ENCODE measurements around the gene CARM1.

Gene CARM1

DNA sequence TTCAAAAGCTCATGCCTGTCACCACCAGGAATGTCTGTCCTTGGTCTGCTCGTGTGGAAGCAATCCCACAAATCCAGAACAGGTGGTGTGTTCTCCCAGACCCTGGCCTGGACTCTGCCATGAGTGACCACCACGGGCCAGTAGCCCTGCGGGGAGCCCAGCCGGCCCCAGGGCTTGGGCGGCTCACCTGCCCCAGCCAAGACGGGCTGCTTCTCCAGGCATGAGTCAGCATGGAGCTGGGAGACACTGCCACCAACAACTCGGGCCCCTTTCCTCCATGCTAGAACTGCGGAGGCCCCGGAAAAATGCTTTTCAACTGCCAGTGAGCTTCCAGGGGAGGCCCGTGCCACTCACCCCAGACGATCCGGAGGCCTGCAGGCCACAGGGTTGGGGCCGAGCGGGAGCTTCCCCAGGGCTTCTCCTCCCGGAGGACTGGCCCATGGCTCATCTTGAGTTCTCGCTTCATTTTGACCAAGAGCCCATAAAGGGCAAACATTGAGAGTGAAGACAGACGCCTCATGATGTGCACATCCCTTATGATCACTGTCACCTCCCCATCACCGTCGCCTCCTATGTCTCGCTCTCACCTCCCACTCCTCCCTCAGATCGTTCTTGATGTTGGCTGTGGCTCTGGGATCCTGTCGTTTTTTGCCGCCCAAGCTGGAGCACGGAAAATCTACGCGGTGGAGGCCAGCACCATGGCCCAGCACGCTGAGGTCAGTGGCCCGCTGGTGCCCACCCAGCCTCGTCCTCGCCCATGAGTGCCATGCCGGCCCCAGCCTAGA, 40.4 kb downstream of the CARM1 start:
- DNase-seq = no peak

DNA sequence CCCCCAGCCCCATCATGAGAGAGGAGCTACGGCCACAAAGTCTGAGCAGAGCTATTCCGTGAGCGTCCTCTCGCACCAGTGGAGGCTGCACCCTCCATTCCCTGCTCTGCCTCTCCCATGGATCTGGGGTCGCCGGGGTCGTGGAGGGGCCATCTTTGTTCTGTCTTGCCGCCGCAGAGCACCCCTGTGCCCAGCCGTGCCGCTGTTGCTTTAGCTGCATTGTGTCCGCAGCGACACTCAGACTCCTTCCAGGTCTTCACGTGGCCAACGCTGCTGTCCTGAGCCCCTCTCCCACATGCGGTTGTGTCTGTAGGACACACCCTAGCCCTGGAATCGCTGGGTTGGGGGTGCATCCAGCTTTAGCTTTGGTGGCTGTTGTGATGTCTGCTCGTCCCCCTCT, 41.3 kb downstream of the CARM1 start:
- no peak for DNase-seq

DNA sequence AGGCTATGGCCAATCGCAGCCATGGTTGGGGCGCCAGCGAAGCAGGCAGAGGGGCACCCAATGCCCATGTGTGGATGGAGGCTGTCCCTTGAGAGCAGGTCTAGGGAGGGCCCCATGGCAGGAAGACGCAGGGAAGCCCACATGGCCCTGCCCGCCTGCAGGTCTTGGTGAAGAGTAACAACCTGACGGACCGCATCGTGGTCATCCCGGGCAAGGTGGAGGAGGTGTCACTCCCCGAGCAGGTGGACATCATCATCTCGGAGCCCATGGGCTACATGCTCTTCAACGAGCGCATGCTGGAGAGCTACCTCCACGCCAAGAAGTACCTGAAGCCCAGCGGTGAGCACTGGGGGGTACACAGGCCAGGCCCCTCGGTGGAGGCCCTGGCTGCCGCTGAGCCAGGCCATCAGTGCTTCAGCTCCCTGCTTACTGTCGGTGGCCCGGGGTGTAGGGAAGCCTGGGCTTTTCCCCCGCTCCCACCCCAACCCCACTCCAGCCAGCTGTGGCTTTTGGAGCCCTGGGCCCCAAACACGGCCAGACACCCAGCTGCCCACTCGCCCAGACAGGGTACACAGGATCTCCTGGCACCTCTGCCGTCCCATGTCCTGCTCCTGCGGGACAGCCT, 42.5 kb downstream of the CARM1 start:
- DNase-seq = no peak

DNA sequence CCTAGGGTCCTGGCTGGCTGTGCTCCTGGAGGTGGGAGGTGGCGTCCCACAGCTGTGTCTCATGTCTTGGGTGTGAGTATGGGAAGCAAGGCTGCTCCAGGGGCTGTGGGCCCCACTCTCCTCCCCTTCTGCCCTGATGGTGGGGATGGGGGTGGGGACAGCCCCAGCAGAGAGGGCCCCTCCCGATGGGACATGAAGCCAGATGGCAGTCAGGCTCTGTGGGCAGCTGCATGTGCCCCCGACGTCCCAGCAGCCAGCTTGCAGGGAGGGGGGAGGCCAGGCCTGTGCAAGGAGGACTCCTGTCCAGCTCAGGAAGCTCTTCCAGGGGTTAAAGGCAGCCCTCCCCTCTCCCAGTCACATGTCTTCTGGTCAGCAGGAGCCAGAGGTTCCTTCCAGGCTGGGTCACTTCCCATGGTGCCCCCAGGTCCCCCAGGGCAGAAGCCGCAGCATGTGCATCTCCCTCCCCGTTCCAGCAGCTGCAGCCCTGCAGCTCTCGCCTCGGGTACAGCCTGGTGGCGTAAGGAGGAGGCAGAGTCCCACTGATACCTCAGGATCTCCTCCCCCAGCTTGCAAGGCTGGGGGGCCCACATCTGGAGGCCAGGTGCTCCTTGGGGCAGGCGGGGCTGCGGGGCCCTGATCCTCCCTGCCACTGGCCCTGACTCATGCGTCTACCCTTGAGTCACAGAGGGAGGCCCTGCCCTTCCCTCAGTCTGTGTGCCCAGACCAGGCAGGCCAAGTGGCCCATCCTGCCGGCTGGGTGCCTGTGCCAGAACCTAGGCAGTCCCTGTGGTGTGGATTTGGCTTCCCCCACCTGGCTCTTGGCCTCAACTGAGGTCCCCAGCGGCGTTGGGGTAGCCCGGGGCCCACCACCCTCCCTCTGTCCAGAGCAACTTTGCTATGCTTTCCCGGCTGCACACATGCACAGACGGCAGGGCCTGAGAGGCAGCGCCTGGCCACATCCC, 44.1 kb downstream of the CARM1 start:
- peak; percentile 79 for DNase-seq

DNA sequence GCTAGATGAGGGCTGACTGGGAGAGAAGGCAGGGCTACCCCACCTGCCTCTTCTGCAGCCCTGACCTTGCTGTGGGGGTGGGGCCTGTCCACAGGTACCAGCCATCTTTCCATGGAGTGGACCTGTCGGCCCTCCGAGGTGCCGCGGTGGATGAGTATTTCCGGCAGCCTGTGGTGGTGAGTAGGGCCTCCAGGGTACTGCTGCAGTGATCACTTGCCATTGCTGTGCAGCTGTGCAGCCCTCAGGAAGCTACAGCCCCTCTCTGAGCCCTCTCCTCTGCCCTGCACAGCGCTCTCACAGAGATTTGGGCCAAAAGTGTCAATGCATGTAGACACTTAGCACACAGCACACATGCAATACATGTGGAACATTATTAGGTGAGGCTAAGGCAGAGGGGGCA, 45.2 kb downstream of the CARM1 start:
- DNase-seq = no peak

DNA sequence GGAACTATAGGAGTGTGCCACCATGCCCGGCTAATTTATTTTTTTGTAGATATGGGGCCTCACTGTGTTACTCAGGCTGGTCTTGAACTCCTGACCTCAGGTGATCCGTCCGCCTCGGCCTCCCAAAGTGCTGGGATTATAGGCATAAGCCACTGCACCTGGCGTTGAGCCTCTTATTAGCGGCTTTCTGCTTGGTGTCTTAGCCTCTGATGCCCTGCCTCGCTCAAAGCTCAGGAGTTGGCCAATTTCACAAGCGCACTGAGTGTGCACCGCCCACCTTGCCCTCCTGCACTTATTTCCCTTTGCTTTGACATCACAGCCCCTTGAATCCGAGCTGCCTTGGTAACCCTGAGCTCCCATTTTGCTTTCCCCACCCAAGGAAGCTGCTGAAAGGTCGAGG, 47.0 kb downstream of the CARM1 start:
- no peak for DNase-seq

DNA sequence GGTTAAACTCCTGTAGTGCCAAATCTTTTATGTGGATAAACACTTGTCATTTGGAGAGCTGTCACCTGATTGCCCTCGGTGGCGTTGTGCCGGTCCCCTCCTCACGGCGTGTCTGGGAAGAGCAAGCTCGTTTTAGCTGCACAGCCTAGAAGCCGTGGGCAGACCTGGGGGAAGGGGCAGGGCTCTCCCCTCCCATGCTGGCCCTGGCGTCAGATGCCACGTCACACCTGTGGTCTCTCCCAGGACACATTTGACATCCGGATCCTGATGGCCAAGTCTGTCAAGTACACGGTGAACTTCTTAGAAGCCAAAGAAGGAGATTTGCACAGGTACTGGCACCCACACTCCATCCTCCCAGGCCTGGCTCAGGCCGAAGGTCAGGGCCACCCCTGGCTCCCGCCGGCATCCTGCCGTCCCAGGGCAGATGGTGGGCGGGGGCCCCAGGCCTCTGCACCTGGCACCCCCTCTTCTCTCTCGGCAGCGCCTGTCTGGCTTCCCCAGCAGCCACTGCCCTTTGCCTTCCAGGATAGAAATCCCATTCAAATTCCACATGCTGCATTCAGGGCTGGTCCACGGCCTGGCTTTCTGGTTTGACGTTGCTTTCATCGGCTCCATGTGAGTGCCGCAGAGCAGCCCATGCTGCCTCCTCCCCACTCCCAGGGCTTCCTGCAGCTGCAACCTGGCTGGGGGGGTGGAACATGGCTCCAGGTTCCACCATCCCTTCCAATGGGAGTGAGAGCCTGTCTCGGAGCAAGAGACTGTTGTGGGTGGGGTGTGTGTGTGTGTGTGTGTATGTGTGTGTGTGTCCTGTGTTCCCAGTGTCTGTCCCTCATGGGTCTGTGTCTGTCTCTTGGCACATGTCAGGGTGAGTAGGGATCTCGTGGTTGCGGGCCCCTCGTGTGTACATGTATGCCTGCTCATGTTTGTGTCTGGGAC, 48.3 kb downstream of the CARM1 start:
- DNase-seq = no peak

DNA sequence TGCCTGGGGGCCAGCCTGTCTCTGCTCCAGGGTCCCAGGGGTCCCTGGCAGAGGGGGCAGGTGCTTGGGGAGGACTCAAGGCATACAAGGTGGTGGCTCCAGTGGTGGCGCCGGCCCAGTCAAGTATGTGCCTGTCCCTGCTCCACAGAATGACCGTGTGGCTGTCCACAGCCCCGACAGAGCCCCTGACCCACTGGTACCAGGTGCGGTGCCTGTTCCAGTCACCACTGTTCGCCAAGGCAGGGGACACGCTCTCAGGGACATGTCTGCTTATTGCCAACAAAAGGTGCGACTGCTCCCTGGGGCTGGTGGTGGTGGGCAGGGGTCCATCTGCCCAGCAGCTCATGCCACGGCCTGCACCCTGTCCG, 48.9 kb downstream of the CARM1 start:
- no peak for DNase-seq

DNA sequence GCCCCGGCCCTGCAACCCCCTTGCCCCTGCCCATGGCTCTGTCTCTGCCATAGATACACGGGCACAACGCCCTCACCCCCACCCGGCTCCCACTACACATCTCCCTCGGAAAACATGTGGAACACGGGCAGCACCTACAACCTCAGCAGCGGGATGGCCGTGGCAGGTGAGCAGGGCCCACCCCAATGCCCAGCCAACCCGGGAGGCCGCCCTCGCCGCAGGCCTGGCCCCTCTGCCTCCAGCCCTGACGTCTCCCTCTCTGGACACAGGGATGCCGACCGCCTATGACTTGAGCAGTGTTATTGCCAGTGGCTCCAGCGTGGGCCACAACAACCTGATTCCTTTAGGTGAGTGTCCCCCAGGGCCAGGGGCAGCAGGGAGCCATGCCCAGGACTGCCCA, 49.4 kb downstream of the CARM1 start:
- no peak for DNase-seq

DNA sequence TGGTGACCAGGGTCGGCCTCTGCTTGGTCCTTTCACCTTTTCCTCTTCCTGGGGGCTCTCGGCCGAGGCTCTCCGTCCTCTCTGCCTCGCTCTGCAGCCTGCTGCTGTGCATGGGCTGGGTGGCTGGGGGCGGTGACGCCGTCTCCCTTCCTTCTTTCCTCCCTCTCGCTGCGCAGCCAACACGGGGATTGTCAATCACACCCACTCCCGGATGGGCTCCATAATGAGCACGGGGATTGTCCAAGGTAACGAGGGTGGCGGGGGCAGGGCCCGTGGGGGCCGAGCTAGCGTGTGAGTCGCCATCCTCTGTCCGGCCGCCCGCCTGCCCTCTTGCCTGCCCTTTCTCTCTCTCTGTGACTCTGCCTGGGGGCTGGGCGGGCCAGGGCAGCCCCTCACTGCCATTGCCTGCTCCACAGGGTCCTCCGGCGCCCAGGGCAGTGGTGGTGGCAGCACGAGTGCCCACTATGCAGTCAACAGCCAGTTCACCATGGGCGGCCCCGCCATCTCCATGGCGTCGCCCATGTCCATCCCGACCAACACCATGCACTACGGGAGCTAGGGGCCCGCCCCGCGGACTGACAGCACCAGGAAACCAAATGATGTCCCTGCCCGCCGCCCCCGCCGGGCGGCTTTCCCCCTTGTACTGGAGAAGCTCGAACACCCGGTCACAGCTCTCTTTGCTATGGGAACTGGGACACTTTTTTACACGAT, 50.0 kb downstream of the CARM1 start:
- DNase-seq = no peak

DNA sequence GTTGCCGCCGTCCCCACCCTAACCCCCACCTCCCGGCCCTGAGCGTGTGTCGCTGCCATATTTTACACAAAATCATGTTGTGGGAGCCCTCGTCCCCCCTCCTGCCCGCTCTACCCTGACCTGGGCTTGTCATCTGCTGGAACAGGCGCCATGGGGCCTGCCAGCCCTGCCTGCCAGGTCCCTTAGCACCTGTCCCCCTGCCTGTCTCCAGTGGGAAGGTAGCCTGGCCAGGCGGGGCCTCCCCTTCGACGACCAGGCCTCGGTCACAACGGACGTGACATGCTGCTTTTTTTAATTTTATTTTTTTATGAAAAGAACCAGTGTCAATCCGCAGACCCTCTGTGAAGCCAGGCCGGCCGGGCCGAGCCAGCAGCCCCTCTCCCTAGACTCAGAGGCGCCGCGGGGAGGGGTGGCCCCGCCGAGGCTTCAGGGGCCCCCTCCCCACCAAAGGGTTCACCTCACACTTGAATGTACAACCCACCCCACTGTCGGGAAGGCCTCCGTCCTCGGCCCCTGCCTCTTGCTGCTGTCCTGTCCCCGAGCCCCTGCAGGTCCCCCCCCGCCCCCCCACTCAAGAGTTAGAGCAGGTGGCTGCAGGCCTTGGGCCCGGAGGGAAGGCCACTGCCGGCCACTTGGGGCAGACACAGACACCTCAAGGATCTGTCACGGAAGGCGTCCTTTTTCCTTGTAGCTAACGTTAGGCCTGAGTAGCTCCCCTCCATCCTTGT, 50.7 kb downstream of the CARM1 start:
- DNase-seq = no peak

DNA sequence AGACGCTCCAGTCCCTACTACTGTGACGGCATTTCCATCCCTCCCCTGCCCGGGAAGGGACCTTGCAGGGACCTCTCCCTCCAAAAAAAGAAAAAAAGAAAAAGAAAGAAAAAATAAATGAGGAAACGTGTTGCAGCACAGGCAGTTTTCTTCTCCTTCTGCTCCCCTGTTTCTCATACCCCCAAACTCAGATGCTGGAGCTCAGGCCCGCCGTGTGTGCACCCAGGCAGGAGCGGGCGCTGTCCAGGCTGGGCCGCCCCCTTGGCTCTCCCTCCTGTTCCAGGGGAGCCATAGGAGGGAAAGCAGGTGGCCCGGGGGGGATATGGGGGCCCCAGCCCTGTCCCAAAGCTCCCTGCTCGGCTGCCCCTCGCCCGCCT, 51.3 kb downstream of the CARM1 start:
- no peak for DNase-seq

DNA sequence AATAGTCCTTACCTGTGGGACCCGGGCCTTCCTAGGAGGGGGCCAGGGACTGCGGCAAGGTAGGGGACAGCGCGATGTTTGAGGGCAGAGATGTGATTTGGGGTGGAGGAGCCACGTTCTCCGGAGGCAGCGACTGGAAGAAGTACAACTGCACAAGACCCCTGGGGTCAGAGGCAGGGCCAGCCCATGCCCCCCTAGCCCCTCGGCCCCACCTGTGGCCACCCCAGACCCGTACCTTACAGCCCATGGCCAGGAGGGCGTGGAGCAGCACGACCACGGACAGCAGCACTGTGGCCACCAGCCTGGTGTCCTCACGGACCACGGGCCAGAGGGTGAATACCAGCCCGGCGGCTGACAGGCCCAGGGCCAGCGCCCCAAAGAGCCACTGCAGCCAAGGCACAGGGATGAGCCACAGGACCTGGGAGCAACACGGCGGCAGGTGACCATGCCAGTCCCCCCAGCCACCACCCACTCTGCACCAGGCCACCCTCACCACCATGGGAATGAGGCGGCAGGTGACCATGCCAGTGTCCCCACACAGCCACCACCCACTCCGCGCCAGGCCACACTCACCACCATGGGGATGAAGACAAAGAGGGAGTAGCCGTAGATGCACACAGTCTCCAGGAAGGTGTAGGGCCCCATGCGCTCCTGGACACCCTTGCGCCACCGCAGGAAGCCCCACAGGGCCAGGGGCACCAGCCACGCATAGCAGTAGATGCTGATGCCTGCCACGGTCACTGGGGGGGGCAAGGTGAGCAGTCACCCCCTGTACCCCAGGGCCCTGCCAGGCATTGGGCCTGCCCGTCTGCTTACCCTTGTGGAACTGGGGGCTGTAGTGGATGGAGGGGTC, 52.1 kb downstream of the CARM1 start:
- no peak for DNase-seq

DNA sequence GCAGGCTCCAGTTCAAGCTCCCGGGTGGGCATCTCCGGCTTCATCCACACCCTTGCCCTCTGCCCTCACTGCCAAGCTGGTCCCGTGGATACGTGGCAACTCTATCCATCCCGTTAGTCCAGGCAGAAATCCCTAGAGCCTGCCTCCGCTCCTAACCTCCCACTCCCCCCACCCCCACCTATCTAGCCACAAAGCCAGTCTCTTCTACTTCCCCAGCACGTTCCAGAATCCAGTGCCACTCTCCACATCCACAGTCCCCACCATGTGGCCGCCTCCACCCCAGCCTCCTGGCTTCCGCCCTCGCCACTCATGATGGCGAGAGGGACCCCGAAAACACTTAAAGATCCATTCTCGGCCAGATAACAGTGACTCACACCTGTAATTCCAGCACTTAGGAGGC, 53.2 kb downstream of the CARM1 start:
- no peak for DNase-seq

DNA sequence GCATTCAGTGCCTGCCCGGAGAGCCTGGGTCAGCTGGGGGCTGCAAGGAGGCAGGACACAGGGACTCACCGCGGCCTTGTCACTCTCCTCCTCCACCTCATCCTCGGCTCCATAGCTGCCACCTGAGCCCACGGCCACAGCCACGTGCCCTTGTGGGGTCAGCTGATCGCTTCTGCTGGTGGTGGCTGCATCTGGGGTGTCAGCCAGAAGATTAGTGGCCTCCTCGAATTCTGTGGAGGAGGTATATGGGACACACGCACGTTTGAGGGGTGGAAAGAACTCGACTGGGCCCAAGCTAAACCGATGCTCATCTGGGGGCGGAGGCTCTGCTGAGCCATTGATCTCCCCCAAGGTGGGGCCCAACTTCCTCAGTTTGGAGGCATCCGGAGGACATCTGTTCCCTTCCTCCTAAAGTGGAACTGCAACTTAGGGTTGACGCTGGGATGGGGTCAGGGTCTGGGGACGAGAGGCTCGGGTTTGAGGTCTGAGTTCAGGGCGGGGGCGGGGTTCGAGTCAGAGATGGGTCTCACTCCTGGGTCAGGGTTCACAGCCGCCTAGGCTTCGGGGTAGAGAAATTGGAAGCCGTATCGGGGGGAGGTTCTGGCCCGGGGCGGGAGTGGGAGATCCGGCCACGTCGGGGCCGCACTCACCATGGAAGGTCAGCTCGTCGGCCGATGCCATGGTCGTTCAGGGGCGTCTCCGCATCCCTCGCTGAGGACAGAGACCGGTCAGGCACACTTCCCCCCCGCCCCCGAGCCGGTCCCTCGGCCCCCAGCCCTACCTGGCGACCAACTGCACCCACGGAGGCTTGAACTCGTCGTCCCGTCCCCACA, 56.6 kb downstream of the CARM1 start:
- DNase-seq = no peak

DNA sequence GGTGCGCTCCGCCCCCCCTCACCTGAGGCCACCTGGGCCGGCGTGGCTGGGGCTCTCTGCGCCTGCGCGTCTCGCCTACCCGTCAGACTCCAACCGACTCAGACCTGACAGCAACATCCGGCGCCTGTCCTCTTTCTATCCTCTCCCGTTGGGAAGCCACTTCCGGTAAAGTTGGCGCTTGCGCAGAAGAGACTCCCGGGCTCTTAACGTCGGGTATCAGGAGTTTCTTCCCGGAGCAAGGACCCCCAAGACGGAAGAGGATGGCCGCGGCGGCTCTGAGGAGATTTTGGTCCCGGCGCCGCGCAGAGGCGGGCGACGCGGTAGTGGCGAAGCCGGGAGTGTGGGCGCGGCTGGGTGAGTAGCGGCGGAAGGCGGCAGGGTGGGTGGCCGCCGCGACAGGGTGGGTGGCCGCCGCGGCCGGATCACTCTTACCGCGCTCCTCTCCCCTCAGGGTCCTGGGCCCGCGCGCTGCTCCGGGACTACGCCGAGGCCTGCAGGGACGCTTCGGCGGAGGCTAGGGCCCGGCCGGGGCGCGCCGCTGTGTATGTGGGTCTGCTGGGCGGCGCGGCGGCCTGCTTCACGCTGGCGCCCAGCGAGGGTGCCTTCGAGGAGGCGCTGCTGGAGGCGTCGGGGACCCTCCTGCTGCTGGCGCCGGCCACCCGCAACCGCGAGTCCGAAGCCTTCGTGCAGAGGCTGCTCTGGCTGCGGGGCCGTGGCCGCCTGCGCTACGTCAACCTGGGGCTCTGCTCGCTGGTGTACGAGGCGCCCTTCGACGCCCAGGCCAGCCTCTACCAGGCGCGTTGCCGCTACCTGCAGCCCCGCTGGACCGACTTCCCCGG, 57.4 kb downstream of the CARM1 start, which contains the start of the genes TIMM29 and YIPF2:
Gene TIMM29 (plus strand): TSS at position 249 of the 839 bp plus-strand sequence. CDS start 12 bp downstream, at position 261.
Gene YIPF2 (minus strand): TSS at position 77 of the 839 bp plus-strand sequence. CDS start 229 bp downstream, outside the sequence.
- peak; percentile 98 for DNase-seq

DNA sequence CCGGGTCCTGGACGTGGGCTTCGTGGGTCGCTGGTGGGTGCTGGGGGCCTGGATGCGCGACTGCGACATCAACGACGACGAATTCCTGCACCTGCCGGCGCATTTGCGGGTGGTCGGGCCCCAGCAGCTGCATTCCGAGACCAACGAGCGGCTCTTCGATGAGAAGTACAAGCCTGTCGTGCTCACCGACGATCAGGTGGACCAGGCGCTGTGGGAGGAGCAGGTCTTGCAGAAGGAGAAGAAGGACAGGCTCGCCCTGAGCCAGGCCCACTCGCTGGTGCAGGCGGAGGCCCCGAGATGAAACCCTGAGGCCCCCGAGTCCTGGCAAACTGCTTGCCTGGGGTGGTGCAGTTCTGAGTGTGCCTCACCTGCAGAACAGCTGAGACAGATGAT, 58.0 kb downstream of the CARM1 start:
- no peak for DNase-seq
